Gastroesophageal sphincter (tissue), 3 donors: ENCODE results near the gene HBS1L.

Experiments
- EP300 ChIP-seq: sonication (generic); formaldehyde crosslinking; IDR thresholded peaks from one replicate; pipeline ENCODE4 v1.6.1; 2017; ENCODE audit warnings: antibody characterized with exemption, mild to moderate bottlenecking
- POLR2A ChIP-seq, 2 donors: fragments of 450-650 bp; IDR thresholded peaks; one replicate each; pipeline ENCODE4 v1.6.1; 2017; ENCODE audit warnings: antibody characterized with exemption in 2 of 2, mild to moderate bottlenecking in 2 of 2, moderate library complexity in 1 of 2
- TF ChIP-seq, protein P1 (sequence below), 4 experiments: fragments of 200-600 bp in 2 of 4; fragments of 450-650 bp in 2 of 4; sonication (generic) in 1 of 4; IDR thresholded peaks; one replicate each; pipeline ENCODE4 v1.5.1; 2017 to 2019; ENCODE audit warnings: antibody characterized with exemption in 4 of 4, mild to moderate bottlenecking in 2 of 4, moderate library complexity in 2 of 4

- TF ChIP-seq, protein P1, sequence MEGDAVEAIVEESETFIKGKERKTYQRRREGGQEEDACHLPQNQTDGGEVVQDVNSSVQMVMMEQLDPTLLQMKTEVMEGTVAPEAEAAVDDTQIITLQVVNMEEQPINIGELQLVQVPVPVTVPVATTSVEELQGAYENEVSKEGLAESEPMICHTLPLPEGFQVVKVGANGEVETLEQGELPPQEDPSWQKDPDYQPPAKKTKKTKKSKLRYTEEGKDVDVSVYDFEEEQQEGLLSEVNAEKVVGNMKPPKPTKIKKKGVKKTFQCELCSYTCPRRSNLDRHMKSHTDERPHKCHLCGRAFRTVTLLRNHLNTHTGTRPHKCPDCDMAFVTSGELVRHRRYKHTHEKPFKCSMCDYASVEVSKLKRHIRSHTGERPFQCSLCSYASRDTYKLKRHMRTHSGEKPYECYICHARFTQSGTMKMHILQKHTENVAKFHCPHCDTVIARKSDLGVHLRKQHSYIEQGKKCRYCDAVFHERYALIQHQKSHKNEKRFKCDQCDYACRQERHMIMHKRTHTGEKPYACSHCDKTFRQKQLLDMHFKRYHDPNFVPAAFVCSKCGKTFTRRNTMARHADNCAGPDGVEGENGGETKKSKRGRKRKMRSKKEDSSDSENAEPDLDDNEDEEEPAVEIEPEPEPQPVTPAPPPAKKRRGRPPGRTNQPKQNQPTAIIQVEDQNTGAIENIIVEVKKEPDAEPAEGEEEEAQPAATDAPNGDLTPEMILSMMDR (IDR thresholded peaks at IDR 0.05): peak; percentile 18 to 49 (median 26)
- TF ChIP-seq POLR2A (IDR thresholded peaks at IDR 0.05) (no peak), EP300 (no peak)
Measured at GRCh38 chr6:135002229-135002844, 52.3 kb downstream of the HBS1L start.
